Uterus (tissue), 4 donors: ENCODE data around the gene GART. TPM values are rescaled to one million over a fixed set of nuclear protein-coding genes. Genes with fewer than 3 reads are reported as not detected.

Experiments
- DNase-seq, 2 donors: peaks; one replicate each; pipeline ENCODE4 v3.0.0-alpha.2; 2019 to 2020
- H3K27ac ChIP-seq, 2 donors: fragments of 200-600 bp; sonication (generic); 1 replicate in 1 of 2; 2 replicates in 1 of 2; pipeline ENCODE4 v1.5.1; 2016 to 2018
- H3K27me3 ChIP-seq, 2 donors: fragments of 200-600 bp; sonication (generic); one replicate each; pipeline ENCODE4 v1.5.1; 2018 to 2019; ENCODE audit warnings: control low read depth in 1 of 2
- H3K36me3 ChIP-seq, 2 donors: fragments of 200-600 bp; sonication (generic); one replicate each; pipeline ENCODE4 v1.5.1; 2019; ENCODE audit warnings: control low read depth in 1 of 2
- H3K4me1 ChIP-seq, 2 donors: fragments of 200-600 bp; sonication (generic); one replicate each; pipeline ENCODE4 v1.5.1; 2018 to 2019; ENCODE audit warnings: control low read depth in 1 of 2
- H3K4me3 ChIP-seq, 2 donors: fragments of 200-600 bp; sonication (generic); 1 replicate in 1 of 2; 2 replicates in 1 of 2; pipeline ENCODE4 v1.5.1; 2018 to 2019; ENCODE audit warnings: mild to moderate bottlenecking in 1 of 2
- H3K9me3 ChIP-seq, 2 donors: fragments of 200-600 bp; sonication (generic); one replicate each; pipeline ENCODE4 v1.5.1; 2019; ENCODE audit warnings: control low read depth in 1 of 2
- CTCF ChIP-seq, 4 experiments: fragments of 200-600 bp in 2 of 4; fragments of 450-650 bp in 2 of 4; sonication (generic) in 2 of 4; IDR thresholded peaks; one replicate each; pipeline ENCODE4 v1.5.1; 2016 to 2019; ENCODE audit warnings: antibody characterized with exemption in 4 of 4, mild to moderate bottlenecking in 2 of 4, moderate library complexity in 1 of 4
- POLR2A ChIP-seq, 2 donors: fragments of 450-650 bp; IDR thresholded peaks; one replicate each; pipeline ENCODE4 v1.6.1; 2016; ENCODE audit warnings: antibody characterized with exemption in 2 of 2, mild to moderate bottlenecking in 1 of 2, moderate library complexity in 1 of 2
- intact Hi-C: fragments of 100-400 bp; cut with DNase I; formaldehyde crosslinking; loops from one replicate; pipeline ENCODE4 v1.15.1; 2023; ENCODE audit warnings: low total_unique reads
- total RNA-seq, 4 donors: library from RNA; depleted of rRNA in 3 of 4; stranded (reverse); fragments of >200 nt in 3 of 4; gene quantifications; one replicate each; pipeline versions ENCODE4 v1.1.0 to v1.2.4, GENCODE V29; 2014 to 2023
- donor health status: DM: yes; HTN: yes; CAD: no.

The GART gene
- total RNA-seq, 4 donors from 2014 or later, result 10.5 to 120 (median 36.6) TPM

GRCh38 chr21:33491373-33492102 is 50.4 kb downstream of the GART start, which contains the start of gene DNAJC28:
DNAJC28 (minus strand) TSS chr21:33491716; CDS start chr21:33489393, 2,323 bp downstream.
- intact Hi-C loops, result no loop called here
- Histone ChIP-seq H3K4me3 (peak within 1 kb of the TSS; percentile 61 to 73), H3K27ac (peak within 1 kb of the TSS; percentile 80 to 81), H3K4me1 (no peaks in the 10 kb centered on the region), H3K27me3 (no peaks in the 10 kb centered on the region), H3K36me3 (no peaks in the 10 kb centered on the region), H3K9me3 (no peaks in the 10 kb centered on the region)
- DNase-seq, result peak; percentile 93 to 94
- TF ChIP-seq POLR2A (IDR thresholded peaks at IDR 0.05) (peak in 1 of 2 donors; percentile 19), CTCF (IDR thresholded peaks at IDR 0.05) (no peak)

DNA sequence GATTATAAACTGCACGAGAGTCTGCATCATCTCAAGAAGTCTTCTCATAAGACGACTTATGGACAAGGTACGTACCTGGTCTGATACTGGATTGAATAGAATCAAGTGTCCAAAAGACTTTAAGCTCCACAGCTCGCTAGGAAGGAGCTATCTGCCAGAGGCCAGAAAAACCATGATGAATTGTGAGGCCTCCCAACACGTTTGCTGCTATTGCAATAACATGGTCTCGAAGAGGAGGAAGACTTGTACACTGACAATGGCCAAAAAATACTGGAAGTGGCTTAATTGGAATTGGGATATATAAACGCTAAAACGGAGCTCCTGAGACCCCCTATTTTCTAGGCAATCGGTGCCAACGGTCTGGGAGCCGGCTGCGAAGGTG is 50.9 kb downstream of the GART start:
- Histone ChIP-seq H3K36me3 (no peaks in the 10 kb centered on the region), H3K4me1 (no peaks in the 10 kb centered on the region), H3K27ac (peak overlapping the region; percentile 80 to 81), H3K4me3 (peak overlapping the region; percentile 61 to 73), H3K9me3 (no peaks in the 10 kb centered on the region), H3K27me3 (no peaks in the 10 kb centered on the region)
- DNase-seq, result no peak
- TF ChIP-seq POLR2A (IDR thresholded peaks at IDR 0.05) (no peak), CTCF (IDR thresholded peaks at IDR 0.05) (no peak)
- intact Hi-C loops, result no loop called here

DNA sequence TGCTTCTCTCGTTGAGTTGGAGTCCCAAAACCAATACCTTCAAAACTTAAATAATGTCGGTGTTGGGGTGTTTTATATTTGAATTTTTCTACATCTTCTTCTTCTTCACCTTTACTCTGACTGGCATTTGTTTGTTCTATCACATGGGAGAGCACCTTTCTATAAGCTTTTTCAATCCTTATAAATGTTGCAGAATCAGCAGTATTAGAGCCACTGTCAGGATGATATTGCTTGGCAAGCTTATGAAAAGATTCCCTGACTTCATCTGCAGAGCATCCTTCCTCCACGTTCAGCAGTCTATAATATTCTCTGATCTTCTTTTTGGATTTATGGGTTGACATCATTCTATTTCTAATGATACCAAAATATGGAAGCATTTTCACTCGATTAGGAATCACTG is 53.0 kb downstream of the GART start:
- DNase-seq, result no peak
- H3K27ac ChIP-seq, result no peak overlapping the region
- intact Hi-C loops, result no loop called here
- H3K9me3 ChIP-seq, result no peaks in the 10 kb centered on the region
- H3K4me1 ChIP-seq, result no peaks in the 10 kb centered on the region
- TF ChIP-seq POLR2A (IDR thresholded peaks at IDR 0.05), result no peak
- no peak for TF ChIP-seq CTCF (IDR thresholded peaks at IDR 0.05)
- no peaks in the 10 kb centered on the region for H3K36me3 ChIP-seq
- no peaks in the 10 kb centered on the region for H3K27me3 ChIP-seq
- no peak overlapping the region for H3K4me3 ChIP-seq

DNA sequence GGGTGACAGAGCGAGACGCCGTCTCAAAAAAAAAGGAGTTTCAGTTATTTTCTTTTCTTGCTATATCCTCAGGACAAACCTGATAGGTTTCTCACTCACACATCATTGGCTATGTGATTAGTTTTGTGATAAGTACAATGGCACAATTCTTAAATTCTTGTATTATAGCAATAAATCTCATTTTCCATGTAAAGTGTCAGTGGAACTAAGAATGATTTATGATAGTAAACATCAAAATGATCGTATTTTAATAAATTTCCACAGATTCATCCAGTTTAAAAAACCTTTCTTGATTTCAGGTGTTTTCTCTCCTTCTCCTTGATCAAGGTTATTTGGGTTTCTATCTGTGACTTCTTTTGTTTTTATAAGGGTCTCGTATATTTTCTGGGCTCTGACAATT is 53.9 kb downstream of the GART start:
- no peak for TF ChIP-seq POLR2A (IDR thresholded peaks at IDR 0.05)
- no peak for TF ChIP-seq CTCF (IDR thresholded peaks at IDR 0.05)
- no peak for DNase-seq
- intact Hi-C loops, result no loop called here
- Histone ChIP-seq H3K27me3 (no peaks in the 10 kb centered on the region), H3K9me3 (no peaks in the 10 kb centered on the region), H3K4me3 (no peak overlapping the region), H3K27ac (no peak overlapping the region), H3K36me3 (no peaks in the 10 kb centered on the region), H3K4me1 (no peaks in the 10 kb centered on the region)

- DNase-seq, result no peak
- Histone ChIP-seq H3K27me3 (no peaks in the 10 kb centered on the region), H3K4me1 (peaks cover 0 to 3% of the 10 kb centered on the region in 2 donors), H3K36me3 (no peaks in the 10 kb centered on the region), H3K27ac (no peak overlapping the region), H3K9me3 (no peaks in the 10 kb centered on the region), H3K4me3 (no peak overlapping the region)
- intact Hi-C loops, result no loop called here
- TF ChIP-seq CTCF (IDR thresholded peaks at IDR 0.05) (no peak), POLR2A (IDR thresholded peaks at IDR 0.05) (no peak)
These were observed 60.5 kb downstream of the GART start for GRCh38 chr21:33481314-33481943.
